ENCODE data around the gene LEFTY1. TPM values are rescaled to one million over a fixed set of nuclear protein-coding genes. Genes with fewer than 3 reads are reported as not detected.

The LEFTY1 gene
- total and polyA plus RNA-seq, 3 donors from 2014 or later: 0.63 to 0.90 (median 0.87) TPM

DNA sequence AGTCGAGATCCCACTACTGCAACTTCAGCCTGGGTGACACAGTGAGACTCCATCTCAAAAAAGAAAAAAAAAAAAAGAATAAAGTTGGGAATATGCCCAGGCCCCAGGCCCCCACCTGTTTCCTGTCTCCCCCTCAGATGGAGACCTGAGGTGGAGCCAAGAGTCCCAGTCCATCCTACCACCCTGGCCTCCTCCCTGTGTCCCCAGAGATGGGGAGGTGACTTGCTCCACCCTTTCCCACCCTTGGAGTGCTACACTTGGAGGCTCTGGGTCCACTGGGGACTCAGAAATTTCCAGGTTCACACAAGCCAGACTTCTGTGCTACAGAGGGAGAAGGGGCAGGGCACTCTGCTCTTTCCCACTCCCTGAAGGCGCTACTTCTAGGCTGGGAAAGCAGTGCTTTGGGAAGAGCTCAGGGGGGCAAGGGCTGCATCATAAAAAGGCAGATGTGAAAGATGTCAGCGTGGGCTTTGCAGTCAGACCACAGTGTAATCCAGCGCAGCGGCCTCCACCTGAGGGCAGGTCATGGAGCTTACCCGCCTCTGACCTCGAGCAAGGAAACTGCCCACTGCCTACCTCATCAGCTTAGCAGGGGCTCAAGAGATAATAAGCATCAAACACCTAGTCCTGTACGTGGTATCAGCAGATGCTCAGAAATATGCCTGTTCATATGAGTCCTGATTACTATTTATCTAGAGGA lies 20.2 kb downstream of the LEFTY1 start:
- H3K4me3 ChIP-seq: no peak overlapping the region
- no peak overlapping the region for H3K27ac ChIP-seq
- TF ChIP-seq, protein P1, sequence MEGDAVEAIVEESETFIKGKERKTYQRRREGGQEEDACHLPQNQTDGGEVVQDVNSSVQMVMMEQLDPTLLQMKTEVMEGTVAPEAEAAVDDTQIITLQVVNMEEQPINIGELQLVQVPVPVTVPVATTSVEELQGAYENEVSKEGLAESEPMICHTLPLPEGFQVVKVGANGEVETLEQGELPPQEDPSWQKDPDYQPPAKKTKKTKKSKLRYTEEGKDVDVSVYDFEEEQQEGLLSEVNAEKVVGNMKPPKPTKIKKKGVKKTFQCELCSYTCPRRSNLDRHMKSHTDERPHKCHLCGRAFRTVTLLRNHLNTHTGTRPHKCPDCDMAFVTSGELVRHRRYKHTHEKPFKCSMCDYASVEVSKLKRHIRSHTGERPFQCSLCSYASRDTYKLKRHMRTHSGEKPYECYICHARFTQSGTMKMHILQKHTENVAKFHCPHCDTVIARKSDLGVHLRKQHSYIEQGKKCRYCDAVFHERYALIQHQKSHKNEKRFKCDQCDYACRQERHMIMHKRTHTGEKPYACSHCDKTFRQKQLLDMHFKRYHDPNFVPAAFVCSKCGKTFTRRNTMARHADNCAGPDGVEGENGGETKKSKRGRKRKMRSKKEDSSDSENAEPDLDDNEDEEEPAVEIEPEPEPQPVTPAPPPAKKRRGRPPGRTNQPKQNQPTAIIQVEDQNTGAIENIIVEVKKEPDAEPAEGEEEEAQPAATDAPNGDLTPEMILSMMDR (IDR thresholded peaks at IDR 0.05): no peak
- no peak for TF ChIP-seq POLR2A (IDR thresholded peaks at IDR 0.05)
- WGBS, 2 donors: 80 to 87% methylated on average over 6 to 8 of the region's 8 CpGs
- no peaks in the 10 kb centered on the region for H3K27me3 ChIP-seq
- no peaks in the 10 kb centered on the region for H3K4me1 ChIP-seq
- DNase-seq: no peak
- intact Hi-C loops (cut with DNase I; ENCODE audit: low total_unique reads): no loop called here
- no peaks in the 10 kb centered on the region for H3K36me3 ChIP-seq (ENCODE audit: low read depth, missing control alignments)
- no peaks in the 10 kb centered on the region for H3K9me3 ChIP-seq

DNA sequence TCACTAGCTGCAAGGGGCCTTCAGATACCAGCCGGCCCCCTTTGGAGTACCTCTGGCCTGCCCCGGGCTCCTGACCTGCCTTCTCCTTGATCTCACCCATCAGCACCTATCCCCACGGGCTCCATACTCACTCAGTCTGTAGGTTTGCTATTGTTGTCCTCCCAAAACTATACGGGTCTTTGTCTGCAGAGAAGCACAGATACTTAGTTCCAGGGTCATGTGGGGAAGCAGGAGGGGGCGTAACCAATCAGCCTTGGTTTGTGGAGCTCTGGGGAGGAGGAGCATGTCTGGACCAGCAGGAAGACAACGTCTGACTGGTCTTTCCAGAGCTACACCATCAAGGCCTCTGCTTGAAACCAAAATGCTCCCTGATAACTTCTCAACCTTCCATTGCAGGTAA lies 22.0 kb downstream of the LEFTY1 start:
- TF ChIP-seq, protein P1 (IDR thresholded peaks at IDR 0.05): no peak
- TF ChIP-seq POLR2A (IDR thresholded peaks at IDR 0.05): no peak
- Histone ChIP-seq H3K4me3 (no peak overlapping the region), H3K27ac (no peak overlapping the region), H3K4me1 (no peaks in the 10 kb centered on the region), H3K9me3 (no peaks in the 10 kb centered on the region), H3K27me3 (no peaks in the 10 kb centered on the region), H3K36me3 (ENCODE audit: low read depth, missing control alignments) (no peaks in the 10 kb centered on the region)
- WGBS, 2 donors: 69 to 85% methylated on average over 5 to 6 of the region's 6 CpGs
- no peak for DNase-seq
- intact Hi-C loops (cut with DNase I; ENCODE audit: low total_unique reads): no loop called here

DNA sequence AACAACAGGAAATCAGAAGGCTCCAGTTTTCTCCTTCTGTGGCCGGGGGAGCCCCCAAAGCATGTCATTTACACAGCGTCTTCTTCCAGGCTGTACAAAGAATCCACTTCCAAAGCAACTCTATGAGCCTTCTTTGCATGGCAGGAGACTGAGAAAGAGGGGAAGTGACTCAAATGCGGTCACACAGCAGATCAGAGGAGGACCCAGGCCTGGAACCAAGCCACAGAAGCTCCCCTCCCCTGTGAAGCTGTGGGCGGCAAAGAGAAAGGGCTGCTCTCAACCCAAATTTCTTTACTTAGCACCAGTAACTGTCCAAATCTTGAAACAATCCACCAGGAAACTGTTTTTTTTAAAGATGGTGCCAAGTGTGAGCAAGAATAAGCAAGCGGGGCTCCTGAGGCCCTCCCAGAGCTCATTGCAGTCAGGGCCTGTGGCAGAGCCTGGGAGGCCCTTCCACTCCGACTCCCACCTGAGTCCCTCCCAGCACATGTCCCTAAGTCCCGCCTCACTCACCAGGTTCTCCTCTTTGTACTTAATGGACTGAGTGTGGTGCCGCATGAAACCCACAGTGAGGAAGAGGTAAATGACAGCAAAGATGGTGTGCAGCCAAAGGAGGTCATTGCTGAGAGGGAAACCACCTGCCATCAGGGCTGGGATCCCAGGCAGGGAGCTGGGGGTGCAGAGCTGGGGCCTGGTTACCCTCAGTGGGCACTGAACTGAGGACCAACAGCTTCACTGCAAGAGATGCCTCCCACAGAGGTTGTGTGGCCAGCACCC lies 22.7 kb downstream of the LEFTY1 start:
- Histone ChIP-seq H3K27me3 (no peaks in the 10 kb centered on the region), H3K4me3 (no peak overlapping the region), H3K27ac (no peak overlapping the region), H3K36me3 (ENCODE audit: low read depth, missing control alignments) (no peaks in the 10 kb centered on the region), H3K9me3 (no peaks in the 10 kb centered on the region), H3K4me1 (no peaks in the 10 kb centered on the region)
- DNase-seq: no peak
- 80 to 86% methylated on average over 8 of the region's 8 CpGs for WGBS, 2 donors
- no peak for TF ChIP-seq POLR2A (IDR thresholded peaks at IDR 0.05)
- TF ChIP-seq, protein P1 (IDR thresholded peaks at IDR 0.05): no peak
- intact Hi-C loops (cut with DNase I; ENCODE audit: low total_unique reads): no loop called here

DNA sequence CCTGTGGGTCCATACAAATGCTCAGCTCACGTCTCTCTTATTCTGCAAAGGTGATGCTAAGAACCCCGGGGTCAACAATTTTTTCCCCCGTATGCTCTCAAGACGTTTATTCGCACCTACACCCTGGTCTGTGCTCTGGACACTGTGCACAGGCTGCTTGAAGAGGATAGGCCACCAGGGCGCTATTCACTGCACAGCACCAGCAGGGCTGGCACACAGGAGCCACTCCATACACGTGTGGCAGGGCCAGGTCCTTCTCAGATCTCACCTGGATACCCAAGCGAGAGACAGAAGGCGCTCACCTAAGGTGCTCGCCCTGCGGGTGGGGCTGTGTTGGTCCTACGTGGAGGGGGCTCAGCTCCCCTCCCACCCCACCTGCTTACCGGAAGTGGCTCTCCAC lies 23.4 kb downstream of the LEFTY1 start:
- Histone ChIP-seq H3K4me1 (no peaks in the 10 kb centered on the region), H3K27me3 (no peaks in the 10 kb centered on the region), H3K27ac (no peak overlapping the region), H3K4me3 (no peak overlapping the region), H3K9me3 (no peaks in the 10 kb centered on the region), H3K36me3 (ENCODE audit: low read depth, missing control alignments) (no peaks in the 10 kb centered on the region)
- TF ChIP-seq, protein P1 (IDR thresholded peaks at IDR 0.05): no peak
- TF ChIP-seq POLR2A (IDR thresholded peaks at IDR 0.05): no peak
- WGBS, 2 donors: 89 to 93% methylated on average over 7 to 13 of the region's 13 CpGs
- no peak for DNase-seq
- intact Hi-C loops (cut with DNase I; ENCODE audit: low total_unique reads): no loop called here
